ENCODE data around the gene AGR2. TPM values are rescaled to one million over a fixed set of nuclear protein-coding genes. Genes with fewer than 3 reads are reported as not detected.

The AGR2 gene
- total and polyA plus RNA-seq, 7 experiments from 2014 or later, result not detected

GRCh38 chr7:16779051-16779450 lies 25.7 kb downstream of the AGR2 start:
- POLR2A ChIA-PET, result no interaction called here
- intact Hi-C loops (cut with micrococcal nuclease), result no loop called here
- H3K36me3 ChIP-seq (ENCODE audit: control insufficient read depth in 2 of 3, insufficient read depth in 3 of 3, low read length in 3 of 3), result no peaks in the 10 kb centered on the region
- no peaks in the 10 kb centered on the region for H3K36me3 Mint-ChIP-seq
- H3K9me3 ChIP-seq (ENCODE audit: control insufficient read depth in 2 of 3, low read length in 3 of 3), result no peaks in the 10 kb centered on the region
- no peak overlapping the region for H3K4me3 Mint-ChIP-seq
- H3K4me1 Mint-ChIP-seq, result no peaks in the 10 kb centered on the region
- H3K27me3 Mint-ChIP-seq, result peaks cover 0 to 3% (median 0%) of the 10 kb centered on the region in 5 donors
- DNase-seq (no peak), ATAC-seq (no peak)
- CTCF ChIA-PET, result no interaction called here
- H3K4me1 ChIP-seq (ENCODE audit: control insufficient read depth in 2 of 2, insufficient read depth in 2 of 2, low read length in 2 of 2), result no peaks in the 10 kb centered on the region
- H3K9me3 Mint-ChIP-seq, result no peaks in the 10 kb centered on the region
- no peaks in the 10 kb centered on the region for H3K27me3 ChIP-seq (ENCODE audit: control insufficient read depth in 2 of 2, insufficient read depth in 2 of 2, low read length in 2 of 2)
- H3K27ac Mint-ChIP-seq, result no peak overlapping the region
- H3K27ac ChIP-seq (ENCODE audit: low read depth, low read length), result no peak overlapping the region
- H3K4me3 ChIP-seq (ENCODE audit: low read length), result no peak overlapping the region

- H3K9me3 ChIP-seq (ENCODE audit: control insufficient read depth in 2 of 3, low read length in 3 of 3), result no peaks in the 10 kb centered on the region
- peaks cover 0 to 3% (median 0%) of the 10 kb centered on the region in 5 donors for H3K27me3 Mint-ChIP-seq
- H3K27ac ChIP-seq (ENCODE audit: low read depth, low read length), result no peak overlapping the region
- H3K36me3 Mint-ChIP-seq, result no peaks in the 10 kb centered on the region
- ChIA-PET POLR2A (no interaction called here), CTCF (no interaction called here)
- H3K4me3 Mint-ChIP-seq, result no peak overlapping the region
- no peaks in the 10 kb centered on the region for H3K4me1 ChIP-seq (ENCODE audit: control insufficient read depth in 2 of 2, insufficient read depth in 2 of 2, low read length in 2 of 2)
- H3K4me1 Mint-ChIP-seq, result no peaks in the 10 kb centered on the region
- no peaks in the 10 kb centered on the region for H3K9me3 Mint-ChIP-seq
- no peaks in the 10 kb centered on the region for H3K36me3 ChIP-seq (ENCODE audit: control insufficient read depth in 2 of 3, insufficient read depth in 3 of 3, low read length in 3 of 3)
- H3K27ac Mint-ChIP-seq, result no peak overlapping the region
- DNase-seq, result no peak
- H3K4me3 ChIP-seq (ENCODE audit: low read length), result no peak overlapping the region
- no peaks in the 10 kb centered on the region for H3K27me3 ChIP-seq (ENCODE audit: control insufficient read depth in 2 of 2, insufficient read depth in 2 of 2, low read length in 2 of 2)
- no peak for ATAC-seq
- intact Hi-C loops (cut with micrococcal nuclease), result no loop called here
Observed at GRCh38 chr7:16778476-16778875, 26.3 kb downstream of the AGR2 start.

GRCh38 chr7:16776053-16776452 lies 28.7 kb downstream of the AGR2 start:
- Histone ChIP-seq H3K4me1 (ENCODE audit: control insufficient read depth in 2 of 2, insufficient read depth in 2 of 2, low read length in 2 of 2) (no peaks in the 10 kb centered on the region), H3K9me3 (ENCODE audit: control insufficient read depth in 2 of 3, low read length in 3 of 3) (no peaks in the 10 kb centered on the region), H3K27ac (ENCODE audit: low read depth, low read length) (no peak overlapping the region), H3K4me3 (ENCODE audit: low read length) (no peak overlapping the region), H3K27me3 (ENCODE audit: control insufficient read depth in 2 of 2, insufficient read depth in 2 of 2, low read length in 2 of 2) (no peaks in the 10 kb centered on the region), H3K36me3 (ENCODE audit: control insufficient read depth in 2 of 3, insufficient read depth in 3 of 3, low read length in 3 of 3) (no peaks in the 10 kb centered on the region)
- Mint-ChIP-seq H3K4me3 (no peak overlapping the region), H3K36me3 (no peaks in the 10 kb centered on the region), H3K27me3 (peaks cover 0 to 4% (median 3%) of the 10 kb centered on the region in 5 donors), H3K4me1 (no peaks in the 10 kb centered on the region), H3K27ac (no peak overlapping the region), H3K9me3 (no peaks in the 10 kb centered on the region)
- CTCF ChIA-PET, result no interaction called here
- intact Hi-C loops (cut with micrococcal nuclease), result no loop called here
- POLR2A ChIA-PET, result no interaction called here
- DNase-seq (no peak), ATAC-seq (no peak)

- POLR2A ChIA-PET, result no interaction called here
Observed at GRCh38 chr7:16774986-16775385, 29.8 kb downstream of the AGR2 start.

GRCh38 chr7:16774294-16774693 lies 30.5 kb downstream of the AGR2 start:
- Mint-ChIP-seq H3K4me3 (no peak overlapping the region), H3K36me3 (no peaks in the 10 kb centered on the region), H3K9me3 (no peaks in the 10 kb centered on the region), H3K4me1 (no peaks in the 10 kb centered on the region), H3K27me3 (peaks cover 0 to 11% (median 11%) of the 10 kb centered on the region in 5 donors), H3K27ac (no peak overlapping the region)
- no peaks in the 10 kb centered on the region for H3K36me3 ChIP-seq (ENCODE audit: control insufficient read depth in 2 of 3, insufficient read depth in 3 of 3, low read length in 3 of 3)
- intact Hi-C loops (cut with micrococcal nuclease), result no loop called here
- no peaks in the 10 kb centered on the region for H3K4me1 ChIP-seq (ENCODE audit: control insufficient read depth in 2 of 2, insufficient read depth in 2 of 2, low read length in 2 of 2)
- ChIA-PET POLR2A (no interaction called here), CTCF (no interaction called here)
- no peak overlapping the region for H3K4me3 ChIP-seq (ENCODE audit: low read length)
- ATAC-seq (no peak), DNase-seq (no peak)
- H3K9me3 ChIP-seq (ENCODE audit: control insufficient read depth in 2 of 3, low read length in 3 of 3), result no peaks in the 10 kb centered on the region
- H3K27me3 ChIP-seq (ENCODE audit: control insufficient read depth in 2 of 2, insufficient read depth in 2 of 2, low read length in 2 of 2), result no peaks in the 10 kb centered on the region
- no peak overlapping the region for H3K27ac ChIP-seq (ENCODE audit: low read depth, low read length)

More at GRCh38 chr7:16774986-16775385, 29.8 kb downstream of the AGR2 start:
- H3K27ac ChIP-seq (ENCODE audit: low read depth, low read length), result no peak overlapping the region
- no peak overlapping the region for H3K4me3 ChIP-seq (ENCODE audit: low read length)
- no peaks in the 10 kb centered on the region for H3K36me3 Mint-ChIP-seq
- H3K27me3 Mint-ChIP-seq, result peaks cover 0 to 11% (median 11%) of the 10 kb centered on the region in 5 donors
- no peaks in the 10 kb centered on the region for H3K27me3 ChIP-seq (ENCODE audit: control insufficient read depth in 2 of 2, insufficient read depth in 2 of 2, low read length in 2 of 2)
- CTCF ChIA-PET, result interaction anchor here (0.5 kb wide), 1 partner anchor 85 kb away, joined by 4 read pairs; no protein-coding TSS in a partner anchor
- no peaks in the 10 kb centered on the region for H3K36me3 ChIP-seq (ENCODE audit: control insufficient read depth in 2 of 3, insufficient read depth in 3 of 3, low read length in 3 of 3)
- no peaks in the 10 kb centered on the region for H3K9me3 ChIP-seq (ENCODE audit: control insufficient read depth in 2 of 3, low read length in 3 of 3)
- no peak for DNase-seq
- H3K27ac Mint-ChIP-seq, result no peak overlapping the region
- intact Hi-C loops (cut with micrococcal nuclease), result no loop called here
- no peak for ATAC-seq
- no peak overlapping the region for H3K4me3 Mint-ChIP-seq
- H3K9me3 Mint-ChIP-seq, result no peaks in the 10 kb centered on the region
- no peaks in the 10 kb centered on the region for H3K4me1 ChIP-seq (ENCODE audit: control insufficient read depth in 2 of 2, insufficient read depth in 2 of 2, low read length in 2 of 2)
- no peaks in the 10 kb centered on the region for H3K4me1 Mint-ChIP-seq

GRCh38 chr7:16773884-16774283 lies 30.9 kb downstream of the AGR2 start:
- ChIA-PET CTCF (no interaction called here), POLR2A (no interaction called here)
- intact Hi-C loops (cut with micrococcal nuclease), result no loop called here

GRCh38 chr7:16773326-16773725 lies 31.5 kb downstream of the AGR2 start:
- H3K36me3 ChIP-seq (ENCODE audit: control insufficient read depth in 2 of 3, insufficient read depth in 3 of 3, low read length in 3 of 3), result no peaks in the 10 kb centered on the region
- no peak overlapping the region for H3K27ac ChIP-seq (ENCODE audit: low read depth, low read length)
- no peaks in the 10 kb centered on the region for H3K36me3 Mint-ChIP-seq
- ATAC-seq (no peak), DNase-seq (no peak)
- no peaks in the 10 kb centered on the region for H3K4me1 ChIP-seq (ENCODE audit: control insufficient read depth in 2 of 2, insufficient read depth in 2 of 2, low read length in 2 of 2)
- no peaks in the 10 kb centered on the region for H3K4me1 Mint-ChIP-seq
- no peak overlapping the region for H3K27ac Mint-ChIP-seq
- no peaks in the 10 kb centered on the region for H3K9me3 Mint-ChIP-seq
- intact Hi-C loops (cut with micrococcal nuclease), result no loop called here
- no peak overlapping the region for H3K4me3 ChIP-seq (ENCODE audit: low read length)
- H3K27me3 ChIP-seq (ENCODE audit: control insufficient read depth in 2 of 2, insufficient read depth in 2 of 2, low read length in 2 of 2), result no peaks in the 10 kb centered on the region
- POLR2A ChIA-PET, result no interaction called here
- no peak overlapping the region for H3K4me3 Mint-ChIP-seq
- peaks cover 0 to 11% (median 11%) of the 10 kb centered on the region in 5 donors for H3K27me3 Mint-ChIP-seq
- H3K9me3 ChIP-seq (ENCODE audit: control insufficient read depth in 2 of 3, low read length in 3 of 3), result no peaks in the 10 kb centered on the region
- CTCF ChIA-PET, result no interaction called here

More at GRCh38 chr7:16773884-16774283, 30.9 kb downstream of the AGR2 start:
- no peaks in the 10 kb centered on the region for H3K9me3 Mint-ChIP-seq
- no peaks in the 10 kb centered on the region for H3K36me3 Mint-ChIP-seq
- H3K27ac Mint-ChIP-seq, result no peak overlapping the region
- H3K4me3 Mint-ChIP-seq, result no peak overlapping the region
- Histone ChIP-seq H3K4me1 (ENCODE audit: control insufficient read depth in 2 of 2, insufficient read depth in 2 of 2, low read length in 2 of 2) (no peaks in the 10 kb centered on the region), H3K9me3 (ENCODE audit: control insufficient read depth in 2 of 3, low read length in 3 of 3) (no peaks in the 10 kb centered on the region), H3K4me3 (ENCODE audit: low read length) (no peak overlapping the region), H3K27me3 (ENCODE audit: control insufficient read depth in 2 of 2, insufficient read depth in 2 of 2, low read length in 2 of 2) (no peaks in the 10 kb centered on the region), H3K36me3 (ENCODE audit: control insufficient read depth in 2 of 3, insufficient read depth in 3 of 3, low read length in 3 of 3) (no peaks in the 10 kb centered on the region), H3K27ac (ENCODE audit: low read depth, low read length) (no peak overlapping the region)
- H3K4me1 Mint-ChIP-seq, result no peaks in the 10 kb centered on the region
- no peak for ATAC-seq
- DNase-seq, result no peak
- peaks cover 0 to 11% (median 11%) of the 10 kb centered on the region in 5 donors for H3K27me3 Mint-ChIP-seq

All from naive thymus-derived CD4-positive, alpha-beta T cell (primary cell).